Effector CD8-positive, alpha-beta T cell (primary cell): ENCODE data around the gene KIAA1191.
A peak's percentile ranks its signal among the peaks of the same experiment; 100 is the strongest.

Source experiments
- DNase-seq: peaks from one replicate; lab custom pipeline; 2025; lab: John Stamatoyannopoulos, UW

Gene KIAA1191

DNA sequence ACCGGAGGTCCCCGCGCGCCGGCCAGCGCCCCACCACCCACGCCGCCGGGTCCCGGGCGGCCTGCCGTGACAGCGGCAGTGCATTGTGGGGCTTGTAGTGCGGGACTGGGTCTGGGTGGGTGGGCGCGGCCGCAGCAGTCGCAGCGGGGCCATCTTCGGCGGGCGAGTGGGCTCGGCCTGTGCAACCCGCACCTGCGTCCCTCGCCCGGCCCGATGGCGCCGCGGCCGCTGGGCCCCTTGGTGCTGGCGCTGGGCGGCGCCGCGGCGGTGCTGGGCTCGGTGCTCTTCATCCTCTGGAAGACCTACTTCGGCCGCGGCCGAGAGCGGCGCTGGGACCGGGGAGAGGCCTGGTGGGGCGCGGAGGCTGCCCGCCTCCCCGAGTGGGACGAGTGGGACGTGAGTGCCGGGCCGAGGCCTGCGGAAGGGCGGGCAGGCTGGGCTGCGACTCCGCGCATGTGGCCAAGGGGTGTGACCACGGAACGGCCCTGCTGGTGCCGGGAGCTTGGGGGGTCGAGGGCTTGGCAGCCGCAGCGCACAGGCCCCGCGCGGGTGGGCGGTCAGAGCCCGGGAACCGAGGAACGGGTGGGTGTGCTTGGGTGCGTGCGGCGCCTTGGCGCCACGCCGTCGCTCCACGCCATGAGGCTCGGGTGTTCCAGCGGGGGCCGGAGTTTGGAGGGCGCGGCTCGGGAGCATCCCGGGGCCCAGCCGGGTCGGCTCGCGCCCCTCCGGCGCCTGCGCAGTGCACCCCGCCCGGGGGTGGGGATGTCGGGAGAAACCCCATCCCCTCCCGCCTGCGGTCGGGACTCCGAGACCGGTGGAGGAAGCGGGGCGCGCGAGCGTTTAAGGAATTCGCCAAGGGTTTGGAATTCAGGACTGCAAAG, 4.0 kb upstream of the KIAA1191 start, which contains the start of gene ARL10:
TSS of gene ARL10 (plus strand) at position 137 of the 881 bp plus-strand sequence. CDS start at position 214, 77 bp downstream.
- peak; percentile 37 for DNase-seq

DNA sequence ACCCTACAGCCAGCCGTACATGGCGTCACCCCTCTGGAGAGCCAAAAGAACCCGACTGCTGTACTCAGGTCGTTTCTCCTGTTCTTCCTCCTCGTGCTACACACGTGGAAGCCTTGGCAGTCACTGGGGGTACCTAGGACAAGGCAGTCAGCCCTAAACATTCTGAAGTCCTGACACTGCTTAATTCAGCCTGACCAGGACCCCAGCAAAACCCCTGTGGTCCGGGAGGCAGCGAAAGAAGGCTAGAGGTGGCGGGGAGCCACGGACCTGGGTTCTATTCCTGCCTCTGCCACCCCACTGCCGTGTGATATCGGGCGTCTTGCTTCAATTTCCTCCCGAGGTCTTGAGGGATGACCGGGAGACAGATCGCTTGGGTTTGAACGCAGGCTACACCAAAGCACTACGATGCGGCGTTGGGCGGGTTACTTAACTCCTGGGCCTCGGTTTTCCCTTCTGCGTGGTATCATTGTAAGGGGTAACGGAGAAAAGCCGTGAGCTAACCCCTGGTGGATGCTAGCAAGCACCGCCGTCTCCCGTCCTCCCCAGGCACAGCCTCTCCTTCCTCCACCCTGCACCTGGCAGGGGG, 3.3 kb upstream of the KIAA1191 start:
- DNase-seq, result no peak

DNA sequence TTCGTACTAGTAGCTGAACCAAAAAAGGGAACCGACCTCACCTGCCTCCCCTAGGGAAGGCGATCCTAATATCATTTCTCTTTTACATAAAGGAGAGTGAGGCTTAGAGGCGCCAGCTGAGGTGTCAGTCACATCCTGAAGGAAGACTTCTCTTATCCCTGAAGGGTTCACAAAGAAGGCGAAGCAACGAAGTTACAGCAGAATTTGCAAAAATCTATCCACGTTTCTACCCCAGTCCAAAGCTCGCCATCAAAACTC, 598 bp upstream of the KIAA1191 start:
- no peak for DNase-seq

DNA sequence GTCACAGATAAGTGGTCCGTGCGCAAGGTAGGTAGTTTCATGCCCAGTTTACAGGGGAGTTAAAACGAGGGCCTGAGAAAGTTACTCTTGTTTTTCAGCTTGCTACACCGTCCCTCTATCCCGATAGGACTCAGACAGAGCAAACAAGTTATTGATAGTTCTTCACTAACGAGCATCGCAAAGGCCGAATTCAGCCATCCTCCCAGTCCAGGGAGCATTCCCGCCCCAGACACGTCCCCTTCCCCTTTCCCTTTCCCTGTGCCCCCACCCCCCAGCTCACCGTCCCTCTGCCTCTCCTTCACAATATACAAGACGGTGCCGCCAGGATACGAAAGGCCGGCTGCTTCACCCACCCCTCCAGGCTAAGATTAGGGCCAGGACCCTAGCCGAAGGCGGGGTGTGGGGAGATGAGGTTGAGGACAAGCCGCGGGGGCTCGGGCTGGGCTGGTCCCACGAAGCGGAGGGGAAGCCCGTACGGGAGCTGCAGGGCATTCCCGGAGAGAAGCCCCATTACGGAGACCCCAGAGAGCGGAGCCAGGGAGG, 599 bp downstream of the KIAA1191 start:
- DNase-seq, result no peak

DNA sequence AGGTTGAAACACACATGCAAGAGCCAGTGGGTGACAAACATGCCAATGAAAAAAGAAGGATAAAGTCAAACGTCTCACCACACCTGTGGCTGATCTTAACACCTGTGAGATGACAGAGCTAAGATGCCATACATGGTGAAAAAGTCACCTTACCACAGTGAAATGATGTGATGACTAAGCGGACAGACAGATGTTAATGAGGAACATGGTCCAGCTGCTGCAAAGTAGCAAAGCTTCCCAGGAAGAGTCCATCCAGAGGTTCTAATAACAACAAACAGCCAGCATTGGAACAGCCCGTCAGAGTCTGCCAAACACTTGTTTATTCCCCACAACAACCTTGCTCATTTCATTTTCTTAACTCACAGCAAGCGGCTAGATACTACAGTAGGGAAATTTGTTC, 1.9 kb downstream of the KIAA1191 start:
- DNase-seq, result no peak

DNA sequence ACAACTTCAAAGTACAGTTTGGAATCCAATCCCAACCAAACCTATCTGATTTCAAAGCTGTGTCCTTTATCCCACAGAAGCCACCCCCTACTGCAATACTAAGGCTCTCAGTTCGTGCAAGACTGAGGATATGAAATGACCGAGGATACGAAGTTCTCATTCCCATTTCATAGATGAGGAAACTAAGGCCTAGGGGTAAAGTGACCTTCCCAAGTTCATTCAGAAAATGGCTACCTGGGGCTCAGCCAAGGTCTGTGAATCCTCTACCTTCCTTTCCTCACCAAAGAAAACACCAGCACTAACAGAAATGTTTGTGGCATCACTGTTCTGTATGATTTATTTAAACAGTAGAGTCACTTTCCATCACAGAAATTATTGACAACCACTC, 5.4 kb downstream of the KIAA1191 start:
- DNase-seq, result no peak

DNA sequence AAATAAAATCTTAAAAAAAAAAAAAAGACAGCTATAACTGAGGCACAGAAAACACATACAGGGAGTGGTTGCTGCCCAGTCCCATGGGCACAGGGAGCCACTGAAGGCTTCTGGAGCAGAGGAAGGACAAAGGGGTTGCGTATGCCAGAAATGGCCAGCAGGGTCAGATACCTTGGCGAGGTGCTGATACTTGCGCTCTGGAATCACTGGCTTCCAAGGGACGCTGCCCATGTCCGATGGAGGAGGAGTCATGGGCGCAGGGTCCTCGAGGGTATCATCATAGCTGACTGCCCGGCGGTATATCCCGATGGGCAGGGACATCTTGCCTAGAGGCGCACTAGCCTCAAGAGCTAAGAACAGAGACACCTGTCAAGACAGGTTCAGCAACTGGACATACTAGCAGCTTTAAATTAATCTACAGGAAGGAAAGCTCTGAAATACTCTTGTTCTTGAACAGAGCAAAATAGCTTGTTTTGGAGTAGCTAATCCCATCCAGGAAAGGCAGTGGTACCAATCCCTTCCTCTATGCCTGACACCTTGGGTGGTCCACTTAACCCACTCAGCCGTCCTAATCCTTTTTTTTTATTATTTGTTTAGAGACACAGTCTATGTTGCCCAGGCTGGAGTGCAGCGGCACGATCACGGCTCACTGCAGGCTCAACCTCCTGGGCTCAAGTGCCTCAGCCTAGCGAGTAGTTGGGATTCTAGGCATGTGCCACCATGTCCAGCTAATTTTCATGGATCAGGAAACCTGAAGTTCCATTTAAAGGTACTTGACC, 6.0 kb downstream of the KIAA1191 start:
- DNase-seq, result no peak

DNA sequence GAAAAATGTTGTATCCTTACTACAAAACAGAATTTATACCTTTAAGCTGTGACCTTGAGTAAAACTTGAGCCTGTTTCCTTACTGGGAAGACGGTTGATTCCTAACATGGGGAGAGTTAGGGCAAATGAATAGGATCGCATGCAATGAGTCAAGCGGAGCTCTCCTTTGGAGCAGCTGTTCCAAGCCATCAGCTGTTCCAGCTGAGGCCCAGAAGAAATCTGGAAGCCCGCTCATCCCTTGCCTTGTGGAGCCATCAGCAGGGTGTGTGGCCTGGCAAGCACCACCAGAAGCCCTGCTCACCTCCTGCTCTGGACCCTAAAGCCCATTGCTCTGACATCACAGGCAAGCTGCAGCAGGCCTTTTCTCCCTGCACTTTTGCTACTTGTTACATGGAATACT, 8.0 kb downstream of the KIAA1191 start:
- no peak for DNase-seq

DNA sequence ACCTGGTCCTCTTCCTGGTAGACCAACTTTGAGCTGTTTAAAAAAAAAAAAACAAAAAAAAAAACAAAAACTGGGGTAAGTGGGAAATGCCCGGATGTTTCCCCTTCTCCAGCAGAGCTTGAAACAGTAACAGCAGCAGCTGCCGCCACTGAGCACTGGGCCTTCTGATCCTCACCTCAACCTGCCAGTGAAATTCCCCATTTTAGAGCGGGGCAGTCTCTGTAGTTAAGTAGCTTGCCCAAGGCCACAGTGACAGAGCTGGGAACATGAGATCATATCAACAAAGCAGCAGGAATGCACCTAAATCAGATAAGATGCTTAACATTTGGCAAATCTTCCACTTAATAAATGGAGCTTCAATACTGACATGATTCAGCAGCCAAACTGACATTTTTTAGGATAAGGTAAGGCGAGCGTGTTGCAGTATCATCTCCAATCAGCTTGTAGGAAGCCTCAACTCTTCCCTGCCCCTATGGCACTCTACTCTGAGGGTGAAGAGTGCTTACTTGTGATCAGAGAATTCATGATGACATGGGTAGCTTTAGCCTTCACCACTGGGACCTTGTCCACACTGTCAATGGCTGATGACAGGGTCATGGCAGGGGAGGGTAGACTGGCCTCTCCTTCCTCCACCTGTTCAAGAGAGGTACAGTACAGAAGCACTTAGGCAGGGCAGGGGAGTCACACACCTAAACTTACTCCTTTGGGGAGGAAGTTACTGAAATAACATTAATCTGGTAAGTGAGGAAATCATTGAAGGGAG, 9.3 kb downstream of the KIAA1191 start:
- no peak for DNase-seq

DNA sequence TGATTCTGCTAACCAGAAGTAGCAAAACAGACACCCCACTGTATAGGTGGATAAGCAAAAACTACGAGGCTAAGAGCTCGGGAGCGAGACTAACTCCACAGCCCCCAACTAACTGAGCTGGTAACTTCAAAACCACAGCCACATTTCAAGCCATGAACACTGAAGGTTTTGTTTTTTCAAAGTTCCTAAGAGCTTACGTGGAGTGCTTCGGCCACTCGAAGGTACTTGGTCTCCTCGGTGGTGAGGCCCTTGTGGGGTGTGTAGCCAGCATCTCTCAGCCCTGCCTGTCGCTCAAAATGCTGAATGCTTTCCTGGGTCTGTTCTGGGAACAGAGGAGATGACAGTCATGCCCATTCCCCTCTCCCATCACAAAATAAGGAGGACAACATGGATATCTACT, 11.1 kb downstream of the KIAA1191 start:
- DNase-seq, result no peak

DNA sequence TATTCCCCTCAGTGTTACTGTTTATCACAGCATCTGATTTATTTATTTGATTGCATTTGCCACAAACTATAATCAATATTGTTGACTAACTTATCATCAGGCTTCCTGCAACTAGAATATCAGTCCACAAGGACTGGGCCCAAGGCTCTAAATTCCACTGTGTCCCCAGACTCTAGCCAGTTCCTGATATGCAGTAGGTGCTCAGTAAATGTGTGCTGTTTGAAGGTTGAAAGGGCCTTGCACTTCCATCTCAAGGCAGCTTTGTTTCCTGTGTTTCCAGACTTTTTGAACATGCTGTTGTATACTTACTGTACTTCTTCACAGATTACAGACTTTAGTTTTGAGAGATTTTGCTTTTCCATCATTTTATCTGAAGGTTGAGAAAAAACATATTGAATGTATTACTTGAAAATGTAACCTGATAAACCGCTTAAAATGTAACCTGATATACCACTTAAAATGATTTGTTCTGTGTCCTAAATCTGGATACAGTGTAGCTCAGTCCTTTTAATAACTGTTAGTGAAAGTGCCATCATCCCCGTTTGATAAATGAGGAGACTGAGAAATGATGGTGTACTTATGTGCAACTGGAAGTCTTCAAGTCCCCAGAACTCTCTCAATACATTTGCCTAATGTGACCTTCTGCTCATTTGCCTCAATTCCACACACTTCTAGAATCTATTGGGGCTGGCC, 18.7 kb downstream of the KIAA1191 start:
- DNase-seq, result no peak

DNA sequence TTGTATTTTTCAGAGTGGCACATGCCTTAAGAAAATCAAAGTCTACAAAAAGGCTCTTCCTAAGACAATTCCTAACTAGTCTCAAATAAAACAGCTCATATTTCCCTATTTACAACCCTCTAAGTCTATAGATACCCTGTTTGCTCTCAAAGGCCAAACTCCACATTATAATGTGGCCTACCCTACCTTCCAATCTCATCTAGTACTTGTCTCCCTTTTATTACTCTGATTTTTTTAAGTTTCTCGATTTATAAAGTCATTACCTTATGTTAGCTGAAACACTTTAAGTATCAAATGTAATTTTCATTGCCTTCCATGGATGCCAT, 19.4 kb downstream of the KIAA1191 start:
- no peak for DNase-seq

DNA sequence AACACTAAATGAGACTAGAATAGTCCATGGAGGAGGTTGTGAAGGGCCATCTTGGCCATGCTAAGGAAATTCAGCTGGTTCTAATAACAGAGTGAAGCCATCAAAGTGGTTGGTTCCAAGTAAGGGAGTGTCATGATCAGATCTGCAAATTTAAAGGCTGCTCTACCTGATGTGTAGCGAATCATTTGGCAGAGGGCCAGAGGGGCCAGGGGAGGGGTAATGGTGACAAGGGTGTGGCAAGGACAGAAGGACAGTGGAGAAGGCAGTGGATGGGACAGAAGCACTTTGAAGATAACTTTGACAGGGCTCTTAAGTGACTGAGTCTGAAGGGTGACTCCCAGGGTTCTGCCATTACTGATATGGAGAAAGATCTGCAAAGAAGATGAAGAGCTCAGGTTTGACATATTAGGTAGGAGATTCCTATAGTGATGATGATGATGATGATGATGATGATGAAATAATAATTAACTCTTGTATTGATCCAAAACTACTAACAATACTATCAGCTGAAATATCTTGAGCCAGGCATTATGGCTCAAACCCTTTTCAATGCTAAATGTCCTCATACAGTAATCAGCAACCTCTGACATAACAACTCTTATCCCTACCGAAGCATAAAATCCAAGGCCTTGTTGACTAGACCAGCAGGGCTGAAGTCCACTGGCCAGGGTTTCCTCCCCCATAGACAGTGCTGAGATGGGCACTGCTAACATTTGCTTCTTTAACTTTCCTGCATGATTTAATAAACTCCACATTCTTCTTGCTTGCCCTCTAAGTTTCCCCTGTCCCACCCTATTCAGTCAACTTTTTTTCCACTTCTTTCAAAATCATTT, 20.0 kb downstream of the KIAA1191 start:
- no peak for DNase-seq

DNA sequence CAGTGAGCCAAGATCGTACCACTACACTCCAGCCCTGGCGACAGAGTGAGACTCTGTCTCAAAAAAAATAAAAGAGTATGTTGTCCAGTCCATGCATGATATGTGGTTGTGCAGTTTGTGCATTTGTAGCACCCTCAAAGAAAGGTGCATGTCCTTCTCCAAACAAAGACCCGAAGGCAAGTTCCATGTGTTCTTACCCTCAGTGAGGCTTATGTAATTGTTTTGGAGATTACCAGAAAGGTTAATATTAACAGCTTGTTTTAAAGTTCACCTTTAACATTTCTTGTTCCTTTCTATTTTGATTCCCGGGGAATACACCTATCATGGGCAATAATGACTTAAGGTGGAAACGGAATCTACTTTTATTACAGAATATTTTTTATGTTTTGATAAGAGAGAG, 22.3 kb downstream of the KIAA1191 start:
- DNase-seq, result no peak

DNA sequence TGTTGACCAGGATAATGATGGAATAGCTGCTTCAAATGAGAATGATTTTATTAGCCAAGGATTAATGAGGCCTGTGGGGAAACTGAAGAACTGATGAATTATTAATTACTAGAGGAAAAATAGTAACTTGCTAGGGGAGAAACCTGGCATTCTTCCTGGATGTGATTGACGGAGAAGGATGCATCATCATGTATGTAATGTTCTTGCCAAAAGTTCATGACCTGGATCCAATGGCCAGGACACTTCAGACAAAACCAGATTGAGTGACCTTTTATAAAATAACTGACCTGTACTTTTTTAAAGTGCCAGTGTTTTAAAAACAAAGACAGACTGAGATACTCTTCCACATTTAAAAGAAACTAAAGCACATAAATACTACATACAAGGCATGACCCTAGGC, 23.7 kb downstream of the KIAA1191 start:
- DNase-seq, result no peak

DNA sequence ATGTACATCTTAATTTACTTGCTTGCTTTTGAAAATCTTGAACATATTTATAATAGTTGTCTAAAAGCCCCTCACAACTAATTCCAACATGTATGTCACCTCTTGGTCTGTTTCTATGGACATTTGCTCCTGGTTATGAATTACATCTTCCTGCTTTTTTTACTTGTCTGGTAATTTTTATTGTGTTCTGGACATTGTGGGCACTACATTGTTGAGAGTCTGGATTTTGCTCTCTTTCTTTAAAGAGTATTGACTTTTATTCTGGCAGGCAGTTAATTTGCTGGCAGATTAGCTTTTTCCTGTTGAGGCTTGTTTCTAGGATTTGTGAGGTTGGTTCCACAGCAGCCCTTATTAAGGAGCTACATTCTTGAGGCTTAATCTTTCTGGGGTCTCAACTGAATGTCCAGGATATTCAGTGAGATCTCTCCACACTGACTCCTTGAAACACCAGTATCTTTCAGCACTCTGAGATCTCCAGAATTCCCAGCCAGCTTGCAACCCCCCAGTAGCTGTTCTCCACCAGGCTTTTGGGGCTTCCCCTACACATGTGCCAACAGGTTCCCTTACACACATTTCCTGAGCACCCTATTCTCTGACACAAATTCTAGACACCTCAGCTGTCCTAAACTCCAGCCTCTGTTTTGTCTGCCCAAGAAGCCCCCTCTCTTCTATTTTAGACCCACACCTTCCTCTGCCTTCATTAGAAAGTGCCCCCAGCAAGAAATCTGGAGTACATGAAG, 27.4 kb downstream of the KIAA1191 start:
- DNase-seq, result no peak

DNA sequence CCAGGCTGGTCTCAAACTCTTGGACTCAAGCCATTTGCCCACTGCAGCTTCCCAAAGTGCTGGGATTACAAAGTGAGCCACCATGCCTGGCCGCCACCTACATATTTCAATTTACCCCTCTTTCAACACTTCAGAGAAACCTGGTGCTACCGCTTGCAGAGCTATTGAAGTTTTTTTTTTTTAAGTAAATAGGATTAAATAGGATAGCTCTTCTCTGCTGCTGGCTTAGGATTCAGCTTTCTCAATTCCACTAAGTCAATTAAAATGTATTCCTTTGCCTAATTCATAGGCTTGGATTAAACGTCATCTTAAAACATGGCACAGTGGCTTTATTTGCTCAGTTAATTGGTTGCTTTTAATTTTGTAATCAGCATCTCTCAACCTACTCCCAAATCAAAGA, 41.0 kb downstream of the KIAA1191 start:
- no peak for DNase-seq

DNA sequence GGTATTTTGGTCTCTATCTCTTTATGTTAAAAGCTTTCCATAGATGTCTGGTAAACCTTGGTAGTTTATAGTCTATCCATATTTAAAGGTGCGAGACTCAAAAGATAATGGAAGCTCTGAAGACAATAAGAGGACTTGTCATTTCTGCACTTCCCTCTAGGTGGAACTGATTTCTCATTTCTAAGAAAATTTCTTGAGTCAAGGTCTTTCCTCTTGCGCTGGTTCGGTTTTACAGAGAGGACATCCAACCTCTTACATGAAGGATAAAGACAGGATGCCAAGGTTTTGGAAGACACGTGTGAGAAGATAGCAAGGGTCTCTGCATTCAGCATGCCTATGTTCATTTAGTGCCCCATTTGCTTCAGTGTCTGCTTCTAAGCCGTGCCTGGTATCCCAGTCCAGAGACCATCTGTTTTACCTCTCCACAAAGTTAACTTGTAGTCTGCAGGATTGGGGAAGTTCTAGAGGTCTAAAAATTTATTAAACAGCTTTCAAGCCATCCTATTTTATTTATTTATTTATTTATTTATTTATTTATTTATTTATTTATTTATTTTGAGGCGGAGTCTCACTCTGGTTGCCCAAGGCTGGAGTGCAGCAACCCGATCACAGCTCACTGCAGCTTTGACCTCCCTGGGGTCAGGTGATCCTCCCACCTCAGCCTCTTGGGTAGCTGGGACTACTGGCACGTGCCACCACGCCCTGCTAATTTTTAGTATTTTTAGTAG, 41.6 kb downstream of the KIAA1191 start:
- no peak for DNase-seq
